GM10266 (cell line): Measurements from ENCODE around the gene ETV3L.

ENCODE experiments used
- DNase-seq: peaks from one replicate; pipeline ENCODE4 v3.0.0; 2012; ENCODE audit errors: extremely low spot score
- TF ChIP-seq, protein P1 (sequence below): IDR thresholded peaks from 2 replicates; pipeline ENCODE4 v1.5.1; 2012; ENCODE audit warnings: mild to moderate bottlenecking, low read depth; ENCODE audit not compliant: control insufficient read depth, insufficient read depth; ENCODE audit errors: missing control alignments

ETV3L gene

DNA sequence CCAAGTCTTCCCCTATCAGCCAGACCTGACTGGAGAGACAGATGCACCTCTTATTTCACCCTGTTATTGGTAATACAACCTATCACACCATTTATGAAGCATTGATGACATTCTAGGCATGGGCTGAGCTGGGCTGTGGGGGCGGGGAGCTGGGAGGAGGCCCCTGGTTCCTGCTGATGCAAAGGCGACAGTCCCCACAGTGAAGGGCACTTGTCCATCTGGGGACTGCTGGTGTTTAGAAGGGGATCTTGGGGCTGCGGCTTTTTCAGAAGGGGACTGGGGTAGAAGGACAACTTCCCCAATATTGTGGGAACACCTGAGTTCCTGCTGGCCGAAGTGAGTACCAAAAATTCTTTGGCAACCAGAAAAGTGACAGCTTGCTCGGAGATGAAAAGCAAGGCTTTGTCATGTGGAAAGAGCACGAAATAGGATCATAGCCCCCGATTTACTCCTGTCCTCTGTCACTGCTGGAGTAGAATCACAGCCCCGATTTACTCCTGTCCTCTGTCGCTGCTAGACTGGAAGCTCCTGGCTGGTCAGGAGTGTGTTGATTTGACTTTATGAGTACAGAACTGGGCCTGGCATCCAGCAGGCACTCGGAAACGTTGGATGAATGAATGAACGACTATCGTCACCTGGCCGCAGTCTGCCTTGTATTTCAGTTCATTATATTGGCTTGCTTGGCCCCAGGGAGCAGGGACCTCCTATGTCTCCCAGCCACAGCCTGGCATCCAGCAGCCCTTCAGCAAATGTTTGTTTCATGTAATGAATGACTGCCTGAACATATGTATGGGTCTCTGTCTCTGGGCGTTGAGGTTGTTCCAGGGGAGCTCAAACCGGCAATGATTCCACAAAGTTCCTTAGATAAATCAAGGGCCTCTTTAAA, 16.5 kb upstream of the ETV3L start:
- TF ChIP-seq, protein P1, sequence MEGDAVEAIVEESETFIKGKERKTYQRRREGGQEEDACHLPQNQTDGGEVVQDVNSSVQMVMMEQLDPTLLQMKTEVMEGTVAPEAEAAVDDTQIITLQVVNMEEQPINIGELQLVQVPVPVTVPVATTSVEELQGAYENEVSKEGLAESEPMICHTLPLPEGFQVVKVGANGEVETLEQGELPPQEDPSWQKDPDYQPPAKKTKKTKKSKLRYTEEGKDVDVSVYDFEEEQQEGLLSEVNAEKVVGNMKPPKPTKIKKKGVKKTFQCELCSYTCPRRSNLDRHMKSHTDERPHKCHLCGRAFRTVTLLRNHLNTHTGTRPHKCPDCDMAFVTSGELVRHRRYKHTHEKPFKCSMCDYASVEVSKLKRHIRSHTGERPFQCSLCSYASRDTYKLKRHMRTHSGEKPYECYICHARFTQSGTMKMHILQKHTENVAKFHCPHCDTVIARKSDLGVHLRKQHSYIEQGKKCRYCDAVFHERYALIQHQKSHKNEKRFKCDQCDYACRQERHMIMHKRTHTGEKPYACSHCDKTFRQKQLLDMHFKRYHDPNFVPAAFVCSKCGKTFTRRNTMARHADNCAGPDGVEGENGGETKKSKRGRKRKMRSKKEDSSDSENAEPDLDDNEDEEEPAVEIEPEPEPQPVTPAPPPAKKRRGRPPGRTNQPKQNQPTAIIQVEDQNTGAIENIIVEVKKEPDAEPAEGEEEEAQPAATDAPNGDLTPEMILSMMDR: no peak
- DNase-seq: no peak

DNA sequence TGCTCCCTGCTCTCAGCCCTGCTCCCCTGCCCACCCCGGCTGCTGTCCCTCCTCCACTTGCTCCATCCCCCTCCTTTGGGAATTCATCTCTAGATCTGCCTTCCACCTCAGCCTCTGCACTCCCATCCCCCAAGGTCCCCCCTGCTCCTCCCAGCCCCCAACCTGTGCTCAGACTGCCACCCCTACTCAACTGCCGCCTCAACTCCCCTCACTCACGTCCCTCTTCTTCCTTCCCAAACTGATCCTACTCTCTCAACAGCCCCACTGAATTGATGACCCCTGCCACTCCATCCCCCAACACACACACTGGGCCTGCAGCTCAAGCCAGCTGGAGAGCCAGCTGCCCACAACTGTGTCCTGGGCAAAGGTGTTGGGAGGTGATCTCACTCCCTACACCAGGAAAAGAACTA, 15.8 kb upstream of the ETV3L start:
- DNase-seq: no peak
- TF ChIP-seq, protein P1: no peak

DNA sequence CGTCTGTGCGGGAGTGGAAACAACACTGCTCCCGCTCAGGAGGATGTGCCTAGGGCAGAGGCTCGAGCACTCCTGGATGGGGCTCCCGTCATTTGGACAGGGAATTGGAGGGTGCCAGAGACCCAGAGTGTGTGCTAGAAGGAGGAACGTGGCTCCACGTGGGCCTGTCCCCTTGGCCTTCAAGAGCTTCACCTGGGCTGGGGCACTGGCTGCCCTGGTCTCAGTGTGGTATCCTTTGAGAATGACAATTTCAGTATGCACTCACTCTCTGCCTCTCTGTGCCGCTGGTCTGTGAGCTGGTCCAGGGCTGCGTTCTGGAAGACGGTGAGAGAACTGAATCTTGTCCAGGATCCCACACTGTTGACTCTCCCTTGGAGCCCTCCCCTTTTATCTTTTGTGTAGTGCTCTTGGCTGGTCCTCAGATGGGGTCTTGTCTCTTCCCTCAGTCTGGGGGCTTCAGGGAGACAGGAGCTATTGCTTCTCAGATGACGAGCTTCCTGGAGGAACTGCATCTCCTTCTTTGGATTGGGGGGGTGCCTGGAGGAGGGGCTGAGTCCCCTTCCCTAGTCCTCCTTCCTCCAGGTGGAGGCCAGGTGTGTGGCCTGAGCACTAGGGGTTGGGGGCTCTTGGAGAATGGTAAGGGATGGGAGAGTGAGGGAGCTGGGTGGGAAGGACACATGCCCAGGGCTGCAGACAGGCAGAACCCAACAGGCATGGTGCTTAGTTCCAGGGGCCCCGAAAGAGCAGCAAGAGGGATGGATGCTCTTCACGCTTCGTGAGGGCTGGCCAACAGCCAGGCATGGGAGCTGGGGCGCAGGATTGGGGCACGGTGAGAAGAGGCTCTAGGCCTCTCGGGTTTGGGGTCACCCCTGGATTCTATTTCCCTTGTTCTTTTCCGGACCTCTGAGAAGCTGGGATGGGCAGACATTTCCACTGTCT, 14.8 kb upstream of the ETV3L start:
- TF ChIP-seq, protein P1: no peak
- DNase-seq: no peak

DNA sequence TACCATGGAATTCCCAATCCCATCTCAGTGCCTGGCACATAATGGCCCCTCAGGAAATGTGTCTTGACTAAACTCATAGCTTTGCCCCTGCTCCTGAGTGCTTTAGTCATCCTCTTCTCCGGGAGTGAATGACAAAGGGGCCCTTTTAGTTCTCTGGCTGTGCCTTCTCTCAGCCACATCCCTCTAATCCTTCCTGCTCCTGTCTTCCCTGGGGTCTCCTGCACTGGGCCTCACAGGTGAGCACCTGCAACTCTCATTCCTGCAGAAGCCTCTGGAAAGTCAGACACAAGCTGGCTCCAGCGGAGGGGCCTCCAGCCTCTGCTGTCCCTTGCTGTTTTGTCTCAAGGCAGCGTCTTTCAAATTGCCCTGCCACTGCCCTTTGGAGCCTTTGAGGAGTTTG, 14.0 kb upstream of the ETV3L start:
- DNase-seq: no peak

DNA sequence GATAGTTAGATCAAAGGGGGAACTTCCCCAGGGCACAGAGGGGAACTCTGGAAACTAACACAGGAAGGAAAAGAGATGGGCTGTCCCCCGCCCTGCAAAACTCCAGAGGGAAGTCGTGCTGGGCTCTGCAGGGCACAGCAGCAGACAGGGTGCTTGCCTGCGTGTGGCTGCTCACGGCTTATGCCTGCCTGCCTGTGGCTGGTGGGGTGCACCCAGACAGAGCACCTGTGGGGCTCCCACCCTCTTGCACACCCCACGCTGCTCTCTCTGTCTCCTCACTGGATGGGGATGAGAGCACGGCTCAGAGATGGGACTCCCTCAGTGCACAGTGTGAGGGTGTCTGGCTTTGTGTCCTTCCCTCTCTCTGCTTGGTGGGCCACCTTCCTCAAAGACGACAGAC, 13.5 kb upstream of the ETV3L start:
- TF ChIP-seq, protein P1: no peak
- no peak for DNase-seq

More for the DNA sequence above, 14.0 kb upstream of the ETV3L start:
- TF ChIP-seq, protein P1: no peak

DNA sequence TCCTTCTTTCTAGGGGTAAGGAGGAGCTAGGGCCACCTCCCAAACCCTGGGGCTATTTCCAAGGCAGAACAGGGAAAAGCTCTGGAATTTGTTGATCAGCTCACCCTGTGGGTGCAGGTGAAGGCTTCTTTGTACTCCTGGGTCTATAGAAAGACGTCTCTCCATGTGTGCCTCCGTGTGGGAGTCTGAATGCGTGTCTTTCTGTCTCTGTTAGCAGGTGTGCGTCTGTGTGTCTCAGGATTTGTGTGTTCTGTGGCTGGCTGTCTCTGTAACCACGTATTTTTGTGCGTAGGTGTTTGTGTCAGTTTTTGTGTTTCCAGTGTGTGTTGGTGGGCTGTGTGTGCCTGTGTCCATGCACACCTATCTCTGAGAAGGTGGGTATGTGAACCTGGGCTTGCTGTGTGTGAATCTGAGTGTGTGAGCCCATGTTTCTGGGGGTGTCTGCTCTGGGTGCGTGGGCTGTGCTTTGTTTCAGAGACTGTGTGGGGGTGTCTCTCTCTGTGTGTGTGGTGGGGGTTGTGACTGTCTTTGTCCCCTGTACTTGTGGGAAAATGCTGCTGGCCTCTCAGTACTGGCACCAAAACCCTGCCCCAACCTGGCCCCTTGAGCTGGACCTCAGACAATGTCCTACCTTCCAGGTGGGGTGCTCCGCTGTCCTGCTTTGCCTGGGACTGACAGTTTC, 12.7 kb upstream of the ETV3L start:
- TF ChIP-seq, protein P1: no peak
- no peak for DNase-seq
